SH-SY5Y (cell line): Measurements from ENCODE around the gene MSH6.

ENCODE experiments used
- GATA2 ChIP-seq: IDR thresholded peaks from 2 replicates; pipeline ENCODE4 v1.6.1; 2011; ENCODE audit warnings: mild to moderate bottlenecking, low read depth, low read length
- GATA3 ChIP-seq: IDR thresholded peaks from 2 replicates; pipeline ENCODE4 v1.6.1; 2011; ENCODE audit warnings: low read depth, mild to moderate bottlenecking, low read length, moderate library complexity

- TF ChIP-seq GATA3 (no peak), GATA2 (no peak)
Observed at GRCh38 chr2:47796090-47796697, 13.2 kb downstream of the MSH6 start.
